Body of pancreas (tissue), 4 donors: Measurements from ENCODE around the gene IGIP. TPM values are rescaled to one million over a fixed set of nuclear protein-coding genes. Genes with fewer than 3 reads are reported as not detected.

Experiments used
- ATAC-seq: fragments of 150-250 bp; one replicate; pipeline ENCODE4 v1.9.1; 2016
- DNase-seq, 4 donors: peaks; one replicate each; pipeline ENCODE4 v3.0.0-alpha.2; 2019
- H3K27ac ChIP-seq, 4 donors: fragments of 200-600 bp; sonication (generic); 1 replicate in 3 of 4; 2 replicates in 1 of 4; pipeline versions ENCODE4 v1.5.1 to v1.6.1; 2016 to 2019; ENCODE audit warnings: mild to moderate bottlenecking in 1 of 4, mixed read lengths in 1 of 4, moderate library complexity in 1 of 4
- H3K27me3 ChIP-seq, 2 donors: fragments of 200-600 bp; sonication (generic); one replicate each; pipeline ENCODE4 v1.6.0; 2016; ENCODE audit warnings: mild to moderate bottlenecking in 1 of 2
- H3K36me3 ChIP-seq, 2 donors: fragments of 200-600 bp; sonication (generic); replicated peaks in 1 of 2; 2 replicates each; pipeline ENCODE4 v1.5.1; 2016; ENCODE audit warnings: low read depth in 2 of 2; ENCODE audit not compliant: insufficient read depth in 1 of 2
- H3K4me1 ChIP-seq: fragments of 200-600 bp; sonication (generic); one replicate; pipeline ENCODE4 v1.6.0; 2016
- H3K4me3 ChIP-seq, 2 donors: fragments of 200-600 bp; sonication (generic); 1 replicate in 1 of 2; 2 replicates in 1 of 2; pipeline ENCODE4 v1.5.1; 2016 to 2019
- H3K9me3 ChIP-seq, 3 donors: fragments of 200-600 bp; sonication (generic); 1 replicate in 2 of 3; 2 replicates in 1 of 3; pipeline ENCODE4 v1.5.1; 2016
- CTCF ChIP-seq, 7 experiments: fragments of 450-650 bp in 4 of 7; fragments of 200-600 bp in 3 of 7; sonication (generic) in 3 of 7; IDR thresholded peaks; one replicate each; pipeline ENCODE4 v1.5.1; 2016 to 2019; ENCODE audit warnings: antibody characterized with exemption in 7 of 7
- POLR2A ChIP-seq, 3 donors: fragments of 450-650 bp; IDR thresholded peaks; one replicate each; pipeline ENCODE4 v1.6.1; 2016; ENCODE audit warnings: antibody characterized with exemption in 3 of 3, mild to moderate bottlenecking in 2 of 3
- WGBS, 2 donors: methylation state at CpG; one replicate each; pipeline ENCODE4 v1.1.5; 2017; 5-methylcytosine and 5-hydroxymethylcytosine counted together
- intact Hi-C: fragments of 100-400 bp; cut with DNase I; formaldehyde crosslinking; loops from one replicate; pipeline ENCODE4 v1.15.1; 2023
- total RNA-seq, 2 donors: library from RNA; depleted of rRNA; stranded (reverse); fragments of >200 nt; gene quantifications; one replicate each; pipeline ENCODE4 v1.1.0, GENCODE V29; 2016

Gene IGIP
- total RNA-seq, 2 donors from 2014 or later, result 6.3 to 16.6 TPM

DNA sequence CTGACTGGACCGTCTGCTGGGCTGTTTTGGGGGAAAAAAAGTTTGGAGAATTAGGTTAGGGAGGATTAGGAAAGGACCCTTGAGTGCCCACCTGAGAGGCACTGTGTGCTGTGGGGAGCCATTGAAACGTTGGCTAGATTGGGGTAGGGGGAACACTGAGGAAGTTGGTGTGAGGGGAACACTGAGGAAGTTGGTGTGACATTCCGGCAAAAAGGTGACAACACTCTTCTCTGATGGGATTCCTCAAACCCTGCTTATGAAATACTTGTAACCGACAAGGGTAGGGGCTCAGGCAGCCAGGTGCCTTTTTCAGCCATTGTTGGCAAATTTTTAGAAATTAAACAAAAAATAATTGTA lies 50.3 kb downstream of the IGIP start:
- H3K36me3 ChIP-seq, result no peaks in the 10 kb centered on the region
- no peak for DNase-seq
- peaks cover 50% of the 10 kb centered on the region for H3K4me1 ChIP-seq
- intact Hi-C loops, result no loop called here
- ATAC-seq, result no peak
- H3K27ac ChIP-seq, result peak overlapping the region; percentile 89 to 100 (median 98)
- H3K9me3 ChIP-seq, result no peaks in the 10 kb centered on the region
- no peaks in the 10 kb centered on the region for H3K27me3 ChIP-seq
- TF ChIP-seq POLR2A (IDR thresholded peaks at IDR 0.05) (no peak), CTCF (IDR thresholded peaks at IDR 0.05) (no peak)
- WGBS, 2 donors, result 1% methylated on average over 4 of the region's 4 CpGs
- H3K4me3 ChIP-seq, result peak overlapping the region; percentile 83 to 94

DNA sequence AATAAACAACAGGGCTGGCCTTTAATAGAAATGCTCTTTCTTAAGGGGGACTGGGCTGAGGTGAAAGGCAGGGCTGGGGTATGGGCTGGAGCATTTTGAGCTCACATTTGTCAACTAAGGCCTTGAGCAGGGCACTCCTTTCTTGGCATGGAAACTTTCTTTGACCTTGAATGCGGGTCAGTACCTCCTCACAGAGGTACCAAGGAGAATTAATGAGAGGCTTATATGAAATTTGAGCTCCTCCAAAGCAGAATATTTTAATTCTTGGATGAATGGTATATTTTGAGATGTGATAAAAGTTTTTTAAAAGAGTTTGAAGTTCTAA lies 52.3 kb downstream of the IGIP start:
- Histone ChIP-seq H3K27ac (peak overlapping the region; percentile 29 to 100 (median 49)), H3K4me3 (no peak overlapping the region), H3K27me3 (no peaks in the 10 kb centered on the region), H3K4me1 (peaks cover 70% of the 10 kb centered on the region), H3K36me3 (no peaks in the 10 kb centered on the region), H3K9me3 (no peaks in the 10 kb centered on the region)
- peak; percentile 46 to 79 (median 68) for DNase-seq
- TF ChIP-seq CTCF (IDR thresholded peaks at IDR 0.05) (no peak), POLR2A (IDR thresholded peaks at IDR 0.05) (no peak)
- intact Hi-C loops, result no loop called here
- WGBS, 2 donors, result 7 to 17% methylated on average over 1 of the region's 1 CpG
- ATAC-seq, result no peak

DNA sequence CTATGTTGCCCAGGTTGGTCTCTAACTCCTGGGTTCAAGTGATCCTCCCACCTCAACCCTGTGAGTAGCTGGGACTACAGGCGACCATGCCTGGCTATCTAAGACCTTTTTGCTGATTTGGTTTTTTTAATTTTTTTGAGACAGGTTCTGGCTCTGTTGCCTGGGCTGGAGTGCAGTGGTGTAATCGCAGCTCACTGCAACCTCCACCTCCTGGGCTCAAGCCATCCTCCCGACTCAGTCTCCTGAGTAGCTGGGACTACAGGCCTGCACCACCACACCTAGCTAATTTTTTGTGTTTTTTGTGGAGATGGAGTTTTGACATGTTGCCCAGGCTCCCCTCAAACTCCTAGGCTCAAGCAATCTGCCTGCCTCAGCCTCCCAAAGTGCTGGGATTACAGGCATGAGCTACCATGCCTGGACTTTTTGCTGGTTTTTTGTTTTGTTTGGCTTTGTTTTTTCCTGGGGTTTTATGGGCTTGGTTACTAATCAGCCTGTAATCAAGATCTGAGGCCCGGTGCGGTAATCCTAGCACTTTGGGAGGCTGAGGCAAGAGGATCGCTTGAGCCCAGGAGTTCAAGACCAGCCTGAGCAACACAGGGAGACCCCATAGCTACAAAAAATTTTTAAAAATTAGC lies 52.9 kb downstream of the IGIP start:
- DNase-seq (peak in 1 of 4 donors; percentile 23), ATAC-seq (no peak)
- WGBS, 2 donors, result 37 to 40% methylated on average over 6 of the region's 6 CpGs
- Histone ChIP-seq H3K4me1 (peaks cover 76% of the 10 kb centered on the region), H3K9me3 (no peaks in the 10 kb centered on the region), H3K36me3 (no peaks in the 10 kb centered on the region), H3K27ac (peak overlapping the region in 3 of 4 donors; percentile 36 to 100 (median 63)), H3K27me3 (no peaks in the 10 kb centered on the region), H3K4me3 (no peak overlapping the region)
- TF ChIP-seq CTCF (IDR thresholded peaks at IDR 0.05) (no peak), POLR2A (IDR thresholded peaks at IDR 0.05) (no peak)
- intact Hi-C loops, result no loop called here

Other genes starting within 250 kb of the IGIP start
- gene NRG2, start 82.6 kb upstream of the IGIP start, total RNA-seq, result 1 to 10 TPM; 5.6 to 6.5 TPM
- 10 to 100 TPM; 29.1 to 34.6 TPM for gene PURA, start 11.8 kb upstream of the IGIP start, total RNA-seq
- 10 to 100 TPM; 56.8 to 97.2 TPM for gene CYSTM1, start 49.3 kb downstream of the IGIP start, total RNA-seq
- 10 to 100 TPM; 37.6 to 54.1 TPM for gene PFDN1, start 177.2 kb downstream of the IGIP start, total RNA-seq
- 1 to 10 TPM; 3.1 to 7.3 TPM for gene HBEGF, start 220.7 kb downstream of the IGIP start, total RNA-seq
- gene SLC4A9, start 234.3 kb downstream of the IGIP start, total RNA-seq, result not detected